ENCODE measurements around the gene EGFL6.

Gene EGFL6

DNA sequence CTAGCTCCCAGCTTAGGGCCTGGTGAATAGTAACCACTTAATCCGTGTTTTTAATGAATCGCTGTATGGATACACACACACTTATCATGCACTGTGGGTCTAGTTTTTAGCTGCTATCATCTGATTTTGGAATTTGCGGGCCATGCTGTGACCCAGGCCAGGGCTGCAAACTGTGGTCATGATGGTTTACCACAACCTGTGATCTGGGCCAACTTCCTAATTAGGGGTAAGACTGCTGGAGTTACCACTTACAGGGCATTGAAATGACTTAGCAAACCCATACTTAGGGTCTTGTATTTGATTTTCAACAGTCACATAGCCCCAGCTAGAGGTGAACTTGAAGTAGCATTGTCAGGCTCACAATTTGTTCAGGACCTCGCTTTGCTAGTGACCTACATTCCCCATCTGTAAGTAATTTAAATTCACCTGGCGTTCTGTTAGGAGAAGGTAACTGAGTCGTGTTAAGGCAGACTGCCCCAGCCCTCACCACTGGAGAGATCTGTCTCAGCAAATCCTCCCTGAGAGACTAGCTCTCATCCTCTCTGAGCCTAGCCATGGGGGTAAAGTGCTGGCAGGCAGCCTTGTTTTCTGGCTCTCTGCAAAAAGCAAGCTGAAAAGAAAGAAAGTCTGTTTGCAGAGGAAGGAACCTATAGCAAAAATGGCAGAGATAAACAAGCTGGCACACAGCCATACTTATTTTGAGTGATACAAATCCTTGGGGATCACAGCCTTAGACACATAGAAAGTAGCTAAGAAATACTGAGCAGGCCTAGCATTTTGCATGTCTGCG is 33.8 kb upstream of the EGFL6 start:
- no peak for TF ChIP-seq CTCF (IDR thresholded peaks at IDR 0.05; ENCODE audit: low read depth, low read length)
- Histone ChIP-seq H3K27me3 (ENCODE audit: insufficient read depth, low read depth, severe bottlenecking) (peaks cover 81% of the 10 kb centered on the region), H3K36me3 (no peaks in the 10 kb centered on the region), H3K4me3 (ENCODE audit: low read depth, low read length) (no peak overlapping the region), H3K9me3 (ENCODE audit: severe bottlenecking) (no peaks in the 10 kb centered on the region), H3K27ac (no peak overlapping the region)
- DNase-seq = no peak

DNA sequence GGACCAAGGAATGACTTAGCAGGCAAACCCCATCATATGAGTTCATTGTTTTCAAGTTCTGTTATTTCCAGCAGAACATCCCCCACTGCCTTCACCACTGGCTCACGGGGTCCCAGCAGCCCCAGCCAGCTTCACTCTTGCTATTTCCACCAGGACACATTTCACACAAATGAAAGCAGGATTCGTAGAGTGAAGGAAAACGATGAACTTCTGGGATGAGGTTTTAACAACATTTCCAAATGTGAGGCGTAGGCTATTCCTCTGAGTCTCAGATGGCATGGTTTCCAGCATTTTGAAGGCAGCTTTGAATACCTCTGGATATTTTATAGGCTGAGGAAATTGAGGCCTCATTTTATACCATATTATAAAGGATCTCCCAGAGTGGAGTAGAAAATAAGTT is 32.9 kb upstream of the EGFL6 start:
- TF ChIP-seq CTCF (IDR thresholded peaks at IDR 0.05; ENCODE audit: low read depth, low read length) = no peak
- Histone ChIP-seq H3K9me3 (ENCODE audit: severe bottlenecking) (no peaks in the 10 kb centered on the region), H3K36me3 (no peaks in the 10 kb centered on the region), H3K27me3 (ENCODE audit: insufficient read depth, low read depth, severe bottlenecking) (peaks cover 81% of the 10 kb centered on the region), H3K4me3 (ENCODE audit: low read depth, low read length) (no peak overlapping the region), H3K27ac (no peak overlapping the region)
- no peak for DNase-seq

- Histone ChIP-seq H3K4me3 (ENCODE audit: low read depth, low read length) (no peak overlapping the region), H3K27ac (no peak overlapping the region), H3K36me3 (no peaks in the 10 kb centered on the region), H3K9me3 (ENCODE audit: severe bottlenecking) (no peaks in the 10 kb centered on the region), H3K27me3 (ENCODE audit: insufficient read depth, low read depth, severe bottlenecking) (peaks cover 77% of the 10 kb centered on the region)
- no peak for TF ChIP-seq CTCF (IDR thresholded peaks at IDR 0.05; ENCODE audit: low read depth, low read length)
- no peak for DNase-seq
Observed at GRCh38 chrX:13538414-13538813, 31.0 kb upstream of the EGFL6 start.

- no peaks in the 10 kb centered on the region for H3K36me3 ChIP-seq
- no peak overlapping the region for H3K4me3 ChIP-seq (ENCODE audit: low read depth, low read length)
- no peak for DNase-seq
- no peak for TF ChIP-seq CTCF (IDR thresholded peaks at IDR 0.05; ENCODE audit: low read depth, low read length)
- no peak overlapping the region for H3K27ac ChIP-seq
- no peaks in the 10 kb centered on the region for H3K9me3 ChIP-seq (ENCODE audit: severe bottlenecking)
- H3K27me3 ChIP-seq (ENCODE audit: insufficient read depth, low read depth, severe bottlenecking) = peaks cover 78% of the 10 kb centered on the region
Observed at GRCh38 chrX:13540602-13541001, 28.8 kb upstream of the EGFL6 start.

- DNase-seq = no peak
- H3K9me3 ChIP-seq (ENCODE audit: severe bottlenecking) = no peaks in the 10 kb centered on the region
- H3K4me3 ChIP-seq (ENCODE audit: low read depth, low read length) = no peak overlapping the region
- TF ChIP-seq CTCF (IDR thresholded peaks at IDR 0.05; ENCODE audit: low read depth, low read length) = no peak
- no peak overlapping the region for H3K27ac ChIP-seq
- H3K36me3 ChIP-seq = no peaks in the 10 kb centered on the region
- peaks cover 84% of the 10 kb centered on the region for H3K27me3 ChIP-seq (ENCODE audit: insufficient read depth, low read depth, severe bottlenecking)
Observed at GRCh38 chrX:13545726-13546125, 23.7 kb upstream of the EGFL6 start.

GRCh38 chrX:13547671-13548070 is 21.7 kb upstream of the EGFL6 start:
- DNase-seq = no peak
- Histone ChIP-seq H3K4me3 (ENCODE audit: low read depth, low read length) (no peak overlapping the region), H3K9me3 (ENCODE audit: severe bottlenecking) (no peaks in the 10 kb centered on the region), H3K27ac (no peak overlapping the region), H3K36me3 (no peaks in the 10 kb centered on the region), H3K27me3 (ENCODE audit: insufficient read depth, low read depth, severe bottlenecking) (peaks cover 83% of the 10 kb centered on the region)
- no peak for TF ChIP-seq CTCF (IDR thresholded peaks at IDR 0.05; ENCODE audit: low read depth, low read length)

Data from WERI-Rb-1 (cell line).